HT1080 (cell line): ENCODE measurements around the gene REG3A. TPM values are rescaled to one million over a fixed set of nuclear protein-coding genes. Genes with fewer than 3 reads are reported as not detected.

Experiments
- DNase-seq: peaks from one replicate; pipeline ENCODE4 v3.0.0-alpha.2; 2015; ENCODE audit warnings: low read depth
- total RNA-seq: library from RNA; depleted of rRNA; stranded (reverse); fragments of >200 nt; shearing (Covaris generic); gene quantifications from 2 replicates; pipeline ENCODE4 v1.2.3, GENCODE V29; 2014; rRNA removed

Gene REG3A
- total RNA-seq, 1 experiment from 2014 or later: not detected

DNA sequence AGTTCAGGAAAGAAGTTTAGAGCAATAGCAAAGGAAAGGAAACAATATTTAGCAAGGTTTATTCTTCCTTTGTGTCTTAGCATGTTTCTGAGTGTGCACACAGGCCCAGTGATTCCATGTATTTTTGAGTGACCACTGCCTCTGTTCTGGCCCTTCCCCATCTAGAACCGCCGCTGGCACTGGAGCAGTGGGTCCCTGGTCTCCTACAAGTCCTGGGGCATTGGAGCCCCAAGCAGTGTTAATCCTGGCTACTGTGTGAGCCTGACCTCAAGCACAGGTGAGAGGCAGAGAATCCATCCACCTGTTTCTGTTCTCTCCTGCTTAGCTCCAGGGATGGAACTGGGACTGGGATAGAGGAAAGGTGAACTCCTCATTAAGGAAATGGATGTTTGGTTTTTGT, 36.9 kb downstream of the REG3A start:
- no peak for DNase-seq

DNA sequence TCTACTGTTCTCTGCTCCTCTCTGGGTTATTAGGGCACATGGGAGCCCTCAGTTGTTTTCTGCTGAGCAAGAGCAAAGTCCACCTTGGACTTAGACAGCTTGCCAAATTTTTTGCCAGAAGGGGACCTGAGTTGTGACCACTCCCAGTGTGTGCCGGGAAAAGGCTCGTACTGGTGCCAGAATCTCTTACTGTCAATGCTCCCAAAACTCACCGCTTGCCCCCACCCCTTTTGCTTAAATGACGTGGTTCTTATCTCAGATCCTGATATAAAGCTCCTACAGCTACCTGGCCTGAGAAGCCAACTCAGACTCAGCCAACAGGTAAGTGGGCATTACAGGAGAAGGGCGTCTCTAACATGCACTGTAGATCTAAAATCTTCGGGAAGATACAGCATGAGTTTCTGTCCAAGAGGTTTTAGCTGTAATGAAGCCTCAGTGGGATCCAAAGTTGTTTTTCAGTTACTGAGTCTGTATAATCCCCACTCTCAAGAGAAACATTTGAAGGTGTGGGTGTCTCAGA, 39.3 kb downstream of the REG3A start, which contains the start of gene REG1A:
Gene REG1A (plus strand): TSS at position 295 of the 520 bp plus-strand sequence. CDS start 374 bp downstream, outside the sequence.
- DNase-seq: no peak

DNA sequence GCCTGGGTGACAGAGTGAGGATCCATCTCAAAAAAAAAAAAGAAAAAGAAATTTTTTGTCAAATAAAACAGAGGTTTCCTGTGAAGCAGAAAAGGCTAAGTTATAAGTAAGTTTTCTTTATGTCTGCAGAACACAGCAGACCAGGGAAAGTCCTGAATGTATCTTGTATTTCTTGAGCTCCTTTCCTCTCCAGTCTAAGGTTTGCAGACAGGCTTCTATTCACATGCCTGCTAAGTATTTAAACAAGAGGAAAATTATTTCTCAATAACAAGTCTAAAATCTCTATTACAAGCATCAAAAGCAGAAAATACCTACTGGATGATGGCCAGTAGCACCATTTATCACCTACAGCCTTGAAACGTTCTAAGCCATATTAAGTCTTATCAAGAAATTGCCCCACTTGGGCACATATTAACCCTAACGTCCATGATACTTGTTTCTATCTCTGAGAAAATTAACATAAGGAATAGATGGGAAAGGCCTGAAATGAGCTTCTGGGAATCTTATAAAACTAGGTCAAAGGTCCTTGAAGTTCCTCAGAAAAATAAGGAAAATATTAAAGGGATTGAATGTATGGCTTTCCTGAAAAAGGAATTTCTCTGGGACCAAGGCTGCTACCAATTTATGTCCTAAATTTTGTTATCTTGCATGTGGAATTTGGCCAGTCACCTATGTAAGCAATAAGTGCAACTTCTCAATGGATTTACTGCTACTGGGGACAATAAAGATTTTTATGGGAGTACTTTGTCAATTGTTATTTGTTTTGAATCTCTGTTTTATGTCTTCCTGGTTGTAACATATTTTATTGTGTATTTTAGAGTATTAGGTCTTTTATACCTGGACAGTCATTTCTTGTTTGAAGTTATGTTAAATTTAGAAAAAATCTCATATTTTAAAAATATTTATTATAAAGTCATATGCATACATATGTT, 42.3 kb downstream of the REG3A start:
- no peak for DNase-seq

DNA sequence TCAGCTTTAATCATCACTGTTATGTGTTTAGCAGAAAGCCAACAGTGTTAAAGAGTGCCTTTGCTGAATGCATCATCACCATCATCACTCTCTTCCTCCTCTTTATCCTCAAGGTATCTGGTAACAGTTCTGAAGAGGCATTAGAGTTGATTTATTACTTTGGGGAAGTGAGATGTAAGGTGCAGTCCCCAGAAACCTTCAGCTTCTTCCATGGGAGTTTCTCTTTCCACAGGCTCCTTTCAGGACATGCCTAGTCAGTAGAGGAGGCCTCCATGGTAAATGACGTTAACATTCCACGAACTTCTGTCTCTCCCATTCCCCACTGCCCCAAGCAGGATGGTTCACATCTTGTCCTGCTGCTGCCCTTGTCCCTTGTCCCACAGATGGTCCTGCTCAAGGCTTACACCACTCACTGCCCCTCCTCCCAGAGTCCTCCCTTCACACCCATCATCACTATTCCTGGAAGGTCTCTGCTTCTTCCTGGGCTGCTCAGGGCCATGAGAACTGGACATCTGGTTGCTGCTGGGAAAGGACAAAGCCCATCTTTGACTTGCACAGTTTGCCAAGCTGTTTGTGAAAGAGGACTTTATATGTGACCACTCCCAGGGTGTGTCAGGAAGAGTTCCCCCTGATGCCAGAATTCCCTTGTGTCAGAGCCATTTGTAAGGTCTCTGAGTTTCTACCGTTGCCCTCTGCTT, 44.6 kb downstream of the REG3A start:
- DNase-seq: no peak

DNA sequence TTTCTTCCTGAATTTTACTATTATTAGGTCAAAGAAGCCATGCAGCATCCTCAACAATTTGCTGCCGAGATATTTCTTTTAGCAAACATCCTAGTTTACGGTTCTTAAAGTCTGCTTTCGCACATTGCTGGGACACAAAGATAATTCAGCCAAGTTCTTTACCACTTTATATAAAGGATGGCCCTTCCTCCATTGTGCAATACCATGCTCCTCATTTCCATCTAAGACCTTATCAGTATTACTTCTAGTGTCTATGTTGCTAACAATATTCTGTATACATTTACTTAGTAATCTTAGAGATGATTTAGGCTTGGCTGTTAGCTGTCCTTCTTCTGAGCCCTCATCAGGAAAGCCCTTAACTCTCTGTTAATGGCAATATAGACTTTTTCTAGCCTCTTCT, 47.3 kb downstream of the REG3A start:
- no peak for DNase-seq

Other genes with a start within 250 kb of the REG3A start
- gene REG3G, start 134.1 kb downstream of the REG3A start, total RNA-seq: 0.23 TPM in 1 of 2 replicates, not detected in the other
- not detected in 2 replicates for gene REG1B, start 71.8 kb downstream of the REG3A start, total RNA-seq
- gene REG1A, start 39.3 kb downstream of the REG3A start, total RNA-seq: not detected in 2 replicates